ENCODE measurements around the gene SCFD2. TPM values are rescaled to one million over a fixed set of nuclear protein-coding genes. Genes with fewer than 3 reads are reported as not detected.

SCFD2 gene
- total and polyA plus RNA-seq, 2 experiments from 2014 or later = 30.7 to 33.2 TPM

DNA sequence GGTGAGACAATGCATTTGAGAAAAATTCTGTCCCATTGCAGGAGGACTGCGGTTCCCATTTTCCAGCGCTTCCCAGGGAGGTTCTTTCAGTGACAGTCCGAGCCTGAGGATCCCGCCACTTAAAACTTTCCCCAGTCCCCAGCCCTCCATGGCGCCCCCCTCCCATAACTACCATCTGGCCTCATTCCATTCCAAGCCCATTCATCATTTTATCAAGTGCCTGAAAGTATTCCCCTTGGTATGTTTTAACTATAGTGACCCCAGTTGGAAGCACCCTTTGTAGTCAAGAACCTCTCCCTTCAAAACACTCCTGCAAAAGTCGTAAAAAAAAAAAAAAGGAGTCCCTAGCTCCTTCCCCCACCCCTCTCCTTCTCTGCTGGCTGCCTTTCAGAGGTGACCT lies 502.5 kb downstream of the SCFD2 start:
- Histone ChIP-seq H3F3A (ENCODE audit: insufficient read depth) (0 out of 2 replicates have a peak, but pooled peaks cover 9% of the 10 kb centered on the region), H3K9ac (no peak overlapping the region), H2AFZ (no peak overlapping the region), H3K9me3 (ENCODE audit: low read depth) (no peaks in the 10 kb centered on the region), H3K36me3 (ENCODE audit: low read depth) (no peaks in the 10 kb centered on the region), H3K27ac (no peak overlapping the region), H3K9me2 (ENCODE audit: insufficient read depth) (no peaks in the 10 kb centered on the region), H3K4me2 (ENCODE audit: unreplicated experiment) (no peak overlapping the region), H3K27me3 (replicated peaks; ENCODE audit: insufficient read depth) (no peaks in the 10 kb centered on the region), H3K79me2 (ENCODE audit: insufficient read depth) (no peaks in the 10 kb centered on the region), H3K4me3 (no peak overlapping the region), H3K4me1 (ENCODE audit: insufficient read depth) (no peaks in the 10 kb centered on the region), H4K20me1 (ENCODE audit: insufficient read depth) (no peaks in the 10 kb centered on the region)
- DNase-seq = no peak
- WGBS, 2 experiments (ENCODE audit: low coverage in 1 of 2, low lambda C conversion rate in 2 of 2, missing lambda C conversion rate in 2 of 2) = 77 to 80% methylated on average over 6 of the region's 6 CpGs
- in situ Hi-C loops (cut with MboI) = no loop called here
- TF ChIP-seq EZH2 (IDR thresholded peaks at IDR 0.05; ENCODE audit: insufficient read depth, poor library complexity, severe bottlenecking) = no peak
- no peak for TF ChIP-seq EZH2phosphoT487 (IDR thresholded peaks at IDR 0.05; ENCODE audit: insufficient read depth, low read depth)

DNA sequence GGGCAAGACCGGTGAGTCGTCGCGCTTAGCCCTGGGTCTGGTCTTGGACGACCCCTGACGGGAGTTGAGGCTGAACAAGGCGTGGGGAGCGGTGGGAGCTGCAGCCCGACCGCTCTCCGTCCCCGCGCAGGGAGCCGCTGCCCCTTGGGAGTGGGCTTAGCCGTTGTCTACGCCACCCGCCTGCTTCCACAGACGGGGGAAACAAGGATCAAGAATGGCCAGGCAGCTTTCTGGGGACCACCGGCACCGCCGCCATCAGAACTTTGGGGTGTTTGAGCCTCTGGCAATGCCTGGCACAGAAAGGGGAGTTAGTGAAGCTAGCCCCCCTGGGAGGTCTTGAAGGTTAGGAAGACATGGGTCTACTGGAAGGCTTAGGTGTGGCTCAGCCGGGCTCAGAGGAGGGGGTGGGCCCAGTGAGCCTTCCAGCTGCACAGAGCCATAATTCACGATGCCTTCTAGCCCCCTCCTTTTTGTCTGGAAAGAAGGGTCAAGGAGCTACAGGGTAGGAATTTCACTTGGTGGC lies 503.2 kb downstream of the SCFD2 start:
- Histone ChIP-seq H3K36me3 (ENCODE audit: low read depth) (no peaks in the 10 kb centered on the region), H4K20me1 (ENCODE audit: insufficient read depth) (no peaks in the 10 kb centered on the region), H3K9me3 (ENCODE audit: low read depth) (no peaks in the 10 kb centered on the region), H3K27ac (no peak overlapping the region), H3K4me3 (peak overlapping the region; percentile 66), H2AFZ (peak overlapping the region; percentile 69), H3K79me2 (ENCODE audit: insufficient read depth) (no peaks in the 10 kb centered on the region), H3K4me1 (ENCODE audit: insufficient read depth) (no peaks in the 10 kb centered on the region), H3K9ac (peak overlapping the region; percentile 26; the same call in 1 of the 2 replicates), H3F3A (ENCODE audit: insufficient read depth) (0 out of 2 replicates have a peak, but pooled peaks cover 9% of the 10 kb centered on the region), H3K27me3 (replicated peaks; ENCODE audit: insufficient read depth) (no peaks in the 10 kb centered on the region), H3K9me2 (ENCODE audit: insufficient read depth) (no peaks in the 10 kb centered on the region), H3K4me2 (ENCODE audit: unreplicated experiment) (peak overlapping the region; percentile 61)
- in situ Hi-C loops (cut with MboI) = no loop called here
- TF ChIP-seq EZH2phosphoT487 (IDR thresholded peaks at IDR 0.05; ENCODE audit: insufficient read depth, low read depth) (no peak), EZH2 (IDR thresholded peaks at IDR 0.05; ENCODE audit: insufficient read depth, poor library complexity, severe bottlenecking) (no peak)
- no peak for DNase-seq
- WGBS, 2 experiments (ENCODE audit: low coverage in 1 of 2, low lambda C conversion rate in 2 of 2, missing lambda C conversion rate in 2 of 2) = 5 to 6% methylated on average over 22 to 23 of the region's 23 CpGs

DNA sequence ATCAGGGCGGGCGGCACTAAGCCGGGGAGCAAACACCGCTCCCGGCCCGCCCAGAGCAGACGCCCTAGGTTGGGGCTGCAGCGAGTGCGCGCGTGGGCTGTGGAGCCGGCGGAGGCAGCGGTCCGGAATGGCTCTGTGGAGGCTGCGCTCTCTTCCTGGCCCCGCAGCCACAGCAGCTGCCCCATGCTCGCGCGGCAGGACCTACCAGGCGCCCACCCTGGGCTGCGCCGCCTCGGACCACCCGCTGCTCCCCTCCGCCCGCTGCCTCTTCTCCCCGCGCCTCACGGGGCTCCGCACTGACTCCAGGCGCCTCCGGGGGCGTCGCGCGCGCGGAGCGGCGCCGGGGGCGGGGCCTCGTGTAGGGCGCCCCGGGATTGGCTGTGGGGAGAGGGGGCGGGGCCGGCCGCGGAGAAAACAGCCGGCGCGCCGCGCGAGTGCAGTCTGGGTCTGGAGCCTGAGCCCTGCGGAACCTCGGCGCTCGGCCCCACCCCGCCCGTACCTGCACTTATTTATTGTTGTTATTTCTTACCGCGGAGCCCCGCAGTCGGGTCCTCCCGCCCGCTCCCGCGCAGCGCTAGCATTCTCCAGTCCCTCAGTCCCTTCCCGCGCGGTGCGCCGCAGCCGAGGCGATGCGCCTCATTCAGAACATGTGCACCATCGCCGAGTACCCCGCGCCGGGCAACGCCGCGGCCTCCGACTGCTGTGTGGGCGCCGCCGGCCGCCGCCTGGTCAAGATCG lies 503.8 kb downstream of the SCFD2 start, which contains the start of gene RASL11B:
Gene RASL11B (plus strand): TSS at position 439 of the 738 bp plus-strand sequence. CDS start 191 bp downstream, at position 630.
- peak within 1 kb of the TSS; percentile 69 for H2AFZ ChIP-seq
- no peak for TF ChIP-seq EZH2phosphoT487 (IDR thresholded peaks at IDR 0.05; ENCODE audit: insufficient read depth, low read depth)
- TF ChIP-seq EZH2 (IDR thresholded peaks at IDR 0.05; ENCODE audit: insufficient read depth, poor library complexity, severe bottlenecking) = no peak
- H3F3A ChIP-seq (ENCODE audit: insufficient read depth) = 0 out of 2 replicates have a peak, but pooled peaks cover 9% of the 10 kb centered on the region
- H3K9me2 ChIP-seq (ENCODE audit: insufficient read depth) = no peaks in the 10 kb centered on the region
- no peaks in the 10 kb centered on the region for H3K36me3 ChIP-seq (ENCODE audit: low read depth)
- H4K20me1 ChIP-seq (ENCODE audit: insufficient read depth) = no peaks in the 10 kb centered on the region
- H3K27ac ChIP-seq = no peak within 1 kb of the TSS
- H3K27me3 ChIP-seq (replicated peaks; ENCODE audit: insufficient read depth) = no peaks in the 10 kb centered on the region
- peak within 1 kb of the TSS; percentile 66 for H3K4me3 ChIP-seq
- peak; percentile 95 for DNase-seq
- H3K9ac ChIP-seq = peak within 1 kb of the TSS; percentile 68
- peak within 1 kb of the TSS; percentile 61 for H3K4me2 ChIP-seq (ENCODE audit: unreplicated experiment)
- no peaks in the 10 kb centered on the region for H3K9me3 ChIP-seq (ENCODE audit: low read depth)
- H3K79me2 ChIP-seq (ENCODE audit: insufficient read depth) = no peaks in the 10 kb centered on the region
- in situ Hi-C loops (cut with MboI) = no loop called here
- no peaks in the 10 kb centered on the region for H3K4me1 ChIP-seq (ENCODE audit: insufficient read depth)
- WGBS, 2 experiments (ENCODE audit: low coverage in 1 of 2, low lambda C conversion rate in 2 of 2, missing lambda C conversion rate in 2 of 2) = 2 to 3% methylated on average over 49 to 54 of the region's 94 CpGs

DNA sequence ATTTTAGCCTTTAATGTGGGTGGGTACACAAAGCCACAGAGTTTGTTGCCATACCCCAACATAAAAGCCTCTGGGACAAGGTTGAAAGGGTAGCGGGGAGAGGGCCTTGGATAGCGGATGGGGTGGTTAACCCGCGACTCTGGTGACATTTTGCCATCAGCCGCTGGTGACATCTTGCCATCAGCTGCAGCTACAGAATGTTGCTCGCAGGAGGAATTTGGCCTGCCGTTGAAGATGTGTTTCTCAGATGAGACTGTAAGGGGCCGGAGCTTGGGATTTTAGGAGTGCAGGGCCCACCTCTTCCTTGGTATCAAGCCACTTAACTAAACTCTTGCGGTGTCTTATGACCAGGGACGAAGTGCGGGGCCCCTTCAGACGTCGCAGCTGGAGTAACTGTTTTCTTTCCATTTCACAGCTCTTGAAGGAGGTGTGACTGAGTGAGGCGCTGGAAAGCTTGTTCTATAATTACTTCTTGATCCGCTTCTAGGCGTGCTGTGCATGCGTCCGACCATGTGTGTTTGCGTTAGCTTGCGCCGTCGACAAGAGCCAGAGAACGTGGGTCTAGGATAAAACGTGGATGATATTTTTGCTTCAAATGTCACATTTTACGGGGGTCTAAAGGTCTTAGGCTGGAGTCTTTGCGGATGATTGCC lies 504.6 kb downstream of the SCFD2 start:
- H3F3A ChIP-seq (ENCODE audit: insufficient read depth) = 0 out of 2 replicates have a peak, but pooled peaks cover 9% of the 10 kb centered on the region
- no peaks in the 10 kb centered on the region for H3K36me3 ChIP-seq (ENCODE audit: low read depth)
- no peaks in the 10 kb centered on the region for H3K27me3 ChIP-seq (replicated peaks; ENCODE audit: insufficient read depth)
- no peaks in the 10 kb centered on the region for H3K4me1 ChIP-seq (ENCODE audit: insufficient read depth)
- no peaks in the 10 kb centered on the region for H3K9me3 ChIP-seq (ENCODE audit: low read depth)
- no peaks in the 10 kb centered on the region for H3K9me2 ChIP-seq (ENCODE audit: insufficient read depth)
- H3K79me2 ChIP-seq (ENCODE audit: insufficient read depth) = no peaks in the 10 kb centered on the region
- H3K4me3 ChIP-seq = peak overlapping the region; percentile 66
- WGBS, 2 experiments (ENCODE audit: low coverage in 1 of 2, low lambda C conversion rate in 2 of 2, missing lambda C conversion rate in 2 of 2) = 40 to 43% methylated on average over 26 of the region's 26 CpGs
- in situ Hi-C loops (cut with MboI) = no loop called here
- H3K4me2 ChIP-seq (ENCODE audit: unreplicated experiment) = peak overlapping the region; percentile 61
- peak overlapping the region; percentile 69 for H2AFZ ChIP-seq
- H3K9ac ChIP-seq = peak overlapping the region; percentile 68
- DNase-seq = peak; percentile 35
- TF ChIP-seq EZH2 (IDR thresholded peaks at IDR 0.05; ENCODE audit: insufficient read depth, poor library complexity, severe bottlenecking) (no peak), EZH2phosphoT487 (IDR thresholded peaks at IDR 0.05; ENCODE audit: insufficient read depth, low read depth) (no peak)
- no peak overlapping the region for H3K27ac ChIP-seq
- H4K20me1 ChIP-seq (ENCODE audit: insufficient read depth) = no peaks in the 10 kb centered on the region
